Testis (tissue), 3 donors: ENCODE measurements around the gene TM9SF3. TPM values are rescaled to one million over a fixed set of nuclear protein-coding genes. Genes with fewer than 3 reads are reported as not detected.

Experiments
- DNase-seq: peaks from one replicate; pipeline ENCODE4 v3.0.0-alpha.2; 2019
- H3K27ac ChIP-seq, 2 donors: fragments of 200-600 bp; sonication (generic); one replicate each; pipeline ENCODE4 v1.5.1; 2019
- H3K27me3 ChIP-seq: fragments of 200-600 bp; sonication (generic); one replicate; pipeline ENCODE4 v1.5.1; 2019
- H3K36me3 ChIP-seq: fragments of 200-600 bp; sonication (generic); one replicate; pipeline ENCODE4 v1.5.1; 2017; ENCODE audit warnings: low read depth; ENCODE audit errors: missing control alignments
- H3K4me1 ChIP-seq: fragments of 200-600 bp; sonication (generic); one replicate; pipeline ENCODE4 v1.5.1; 2019
- H3K4me3 ChIP-seq, 2 donors: fragments of 200-600 bp; sonication (generic); one replicate each; pipeline ENCODE4 v1.5.1; 2017 to 2019
- H3K9me3 ChIP-seq: fragments of 200-600 bp; sonication (generic); one replicate; pipeline ENCODE4 v1.5.1; 2017
- CTCF ChIP-seq, 3 experiments: fragments of 450-650 bp in 2 of 3; fragments of 200-600 bp in 1 of 3; sonication (generic) in 1 of 3; IDR thresholded peaks; one replicate each; pipeline ENCODE4 v1.5.1; 2016 to 2019; ENCODE audit warnings: antibody characterized with exemption in 3 of 3, mild to moderate bottlenecking in 2 of 3, moderate library complexity in 1 of 3
- POLR2A ChIP-seq: fragments of 450-650 bp; IDR thresholded peaks from one replicate; pipeline ENCODE4 v1.6.1; 2017; ENCODE audit warnings: antibody characterized with exemption, mild to moderate bottlenecking, moderate library complexity
- WGBS, 2 donors: methylation state at CpG; one replicate each; pipeline ENCODE4 v1.1.5; 2018; 5-methylcytosine and 5-hydroxymethylcytosine counted together
- intact Hi-C: fragments of 100-400 bp; cut with DNase I; formaldehyde crosslinking; loops from one replicate; pipeline ENCODE4 v1.15.1; 2023; ENCODE audit warnings: low total_unique reads
- polyA plus RNA-seq: library from polyadenylated mRNA; stranded (reverse); fragments of 350-450 nt; fragmentation: Illumina TruSeq; extraction: RNeasy Lipid Tissue Mini Kit (QIAGEN cat#74804); gene quantifications from one replicate; pipeline ENCODE4 v1.2.3, GENCODE V29; 2014; ENCODE audit warnings: low read depth, low replicate concordance; ENCODE audit not compliant: insufficient read depth
- total RNA-seq, 2 donors: library from RNA; depleted of rRNA; stranded (reverse); fragments of >200 nt; gene quantifications; one replicate each; pipeline ENCODE4 v1.2.3, GENCODE V29; 2016

Gene TM9SF3
- total and polyA plus RNA-seq, 3 donors from 2014 or later, result 67.8 to 69.8 (median 69.3) TPM

GRCh38 chr10:96505150-96506136 is 81.4 kb downstream of the TM9SF3 start:
- H3K27ac ChIP-seq, result no peak overlapping the region
- no peaks in the 10 kb centered on the region for H3K36me3 ChIP-seq
- TF ChIP-seq POLR2A, result no peak
- TF ChIP-seq CTCF (IDR thresholded peaks at IDR 0.05), result no peak
- intact Hi-C loops, result no loop called here
- no peaks in the 10 kb centered on the region for H3K4me1 ChIP-seq
- no peak overlapping the region for H3K4me3 ChIP-seq
- no peaks in the 10 kb centered on the region for H3K9me3 ChIP-seq
- WGBS, 2 donors, result 78 to 85% methylated on average over 12 of the region's 12 CpGs
- no peaks in the 10 kb centered on the region for H3K27me3 ChIP-seq
- DNase-seq, result no peak

- DNase-seq, result no peak
- H3K4me3 ChIP-seq, result no peak overlapping the region
- intact Hi-C loops, result no loop called here
- no peaks in the 10 kb centered on the region for H3K4me1 ChIP-seq
- no peaks in the 10 kb centered on the region for H3K27me3 ChIP-seq
- H3K36me3 ChIP-seq, result no peaks in the 10 kb centered on the region
- no peak overlapping the region for H3K27ac ChIP-seq
- WGBS, 2 donors, result 87 to 91% methylated on average over 7 of the region's 7 CpGs
- TF ChIP-seq CTCF (IDR thresholded peaks at IDR 0.05) (no peak), POLR2A (no peak)
- no peaks in the 10 kb centered on the region for H3K9me3 ChIP-seq
Measured at GRCh38 chr10:96502561-96503282, 84.1 kb downstream of the TM9SF3 start.

DNA sequence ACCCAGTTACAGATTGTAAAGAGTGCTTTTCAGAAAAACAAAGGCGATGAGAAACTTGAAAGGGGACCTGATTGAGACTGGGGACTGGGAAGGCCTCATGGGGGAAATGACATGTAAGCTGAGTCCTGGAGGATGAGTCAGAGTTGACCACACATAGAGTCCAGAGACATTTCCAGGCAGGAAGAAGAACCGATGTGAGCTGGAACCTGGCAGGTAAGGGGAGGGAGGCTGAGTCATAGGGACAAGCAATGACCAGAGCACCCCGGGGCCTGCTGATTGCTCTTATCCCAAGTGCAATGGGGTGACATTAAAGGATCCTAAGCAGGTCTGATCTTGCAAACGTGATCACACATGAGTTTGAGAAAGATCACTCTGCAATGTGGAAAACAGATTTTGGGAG is 84.8 kb downstream of the TM9SF3 start:
- intact Hi-C loops, result no loop called here
- H3K27ac ChIP-seq, result no peak overlapping the region
- no peaks in the 10 kb centered on the region for H3K36me3 ChIP-seq
- no peak for DNase-seq
- no peaks in the 10 kb centered on the region for H3K4me1 ChIP-seq
- no peaks in the 10 kb centered on the region for H3K9me3 ChIP-seq
- WGBS, 2 donors, result 87 to 90% methylated on average over 4 of the region's 4 CpGs
- TF ChIP-seq CTCF (IDR thresholded peaks at IDR 0.05), result no peak
- TF ChIP-seq POLR2A, result no peak
- H3K27me3 ChIP-seq, result no peaks in the 10 kb centered on the region
- H3K4me3 ChIP-seq, result no peak overlapping the region

DNA sequence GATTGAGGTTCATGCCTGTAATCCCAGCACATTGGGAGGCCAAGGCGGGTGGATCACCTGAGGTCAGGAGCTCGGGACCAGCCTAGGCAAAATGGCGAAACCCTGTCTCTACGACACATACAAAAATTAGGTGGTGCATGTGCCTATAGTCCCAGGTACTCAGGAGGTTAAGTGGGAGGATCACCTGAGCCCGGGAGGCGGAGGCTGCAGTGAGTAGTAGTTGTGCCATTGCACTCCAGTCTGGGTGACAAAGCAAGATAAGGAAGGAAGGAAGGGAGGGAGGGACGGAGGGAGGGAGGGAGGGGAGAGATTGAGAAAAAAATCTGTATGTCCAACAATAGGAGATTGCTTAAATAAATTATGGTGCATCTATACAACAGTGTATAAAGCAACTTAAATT is 86.3 kb downstream of the TM9SF3 start:
- Histone ChIP-seq H3K4me1 (no peaks in the 10 kb centered on the region), H3K4me3 (no peak overlapping the region), H3K36me3 (no peaks in the 10 kb centered on the region), H3K27ac (no peak overlapping the region), H3K9me3 (no peaks in the 10 kb centered on the region), H3K27me3 (no peaks in the 10 kb centered on the region)
- DNase-seq, result no peak
- WGBS, 2 donors, result 81 to 86% methylated on average over 7 of the region's 7 CpGs
- TF ChIP-seq POLR2A (no peak), CTCF (IDR thresholded peaks at IDR 0.05) (no peak)
- intact Hi-C loops, result no loop called here
